ENCODE results near the gene CEP68.
"Not testable (repeated sequence)": the region's sequence is repeated elsewhere in the genome, so short reads cannot be mapped to it uniquely, and the experiment has no call there.

The CEP68 gene, protein sequence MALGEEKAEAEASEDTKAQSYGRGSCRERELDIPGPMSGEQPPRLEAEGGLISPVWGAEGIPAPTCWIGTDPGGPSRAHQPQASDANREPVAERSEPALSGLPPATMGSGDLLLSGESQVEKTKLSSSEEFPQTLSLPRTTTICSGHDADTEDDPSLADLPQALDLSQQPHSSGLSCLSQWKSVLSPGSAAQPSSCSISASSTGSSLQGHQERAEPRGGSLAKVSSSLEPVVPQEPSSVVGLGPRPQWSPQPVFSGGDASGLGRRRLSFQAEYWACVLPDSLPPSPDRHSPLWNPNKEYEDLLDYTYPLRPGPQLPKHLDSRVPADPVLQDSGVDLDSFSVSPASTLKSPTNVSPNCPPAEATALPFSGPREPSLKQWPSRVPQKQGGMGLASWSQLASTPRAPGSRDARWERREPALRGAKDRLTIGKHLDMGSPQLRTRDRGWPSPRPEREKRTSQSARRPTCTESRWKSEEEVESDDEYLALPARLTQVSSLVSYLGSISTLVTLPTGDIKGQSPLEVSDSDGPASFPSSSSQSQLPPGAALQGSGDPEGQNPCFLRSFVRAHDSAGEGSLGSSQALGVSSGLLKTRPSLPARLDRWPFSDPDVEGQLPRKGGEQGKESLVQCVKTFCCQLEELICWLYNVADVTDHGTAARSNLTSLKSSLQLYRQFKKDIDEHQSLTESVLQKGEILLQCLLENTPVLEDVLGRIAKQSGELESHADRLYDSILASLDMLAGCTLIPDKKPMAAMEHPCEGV

DNA sequence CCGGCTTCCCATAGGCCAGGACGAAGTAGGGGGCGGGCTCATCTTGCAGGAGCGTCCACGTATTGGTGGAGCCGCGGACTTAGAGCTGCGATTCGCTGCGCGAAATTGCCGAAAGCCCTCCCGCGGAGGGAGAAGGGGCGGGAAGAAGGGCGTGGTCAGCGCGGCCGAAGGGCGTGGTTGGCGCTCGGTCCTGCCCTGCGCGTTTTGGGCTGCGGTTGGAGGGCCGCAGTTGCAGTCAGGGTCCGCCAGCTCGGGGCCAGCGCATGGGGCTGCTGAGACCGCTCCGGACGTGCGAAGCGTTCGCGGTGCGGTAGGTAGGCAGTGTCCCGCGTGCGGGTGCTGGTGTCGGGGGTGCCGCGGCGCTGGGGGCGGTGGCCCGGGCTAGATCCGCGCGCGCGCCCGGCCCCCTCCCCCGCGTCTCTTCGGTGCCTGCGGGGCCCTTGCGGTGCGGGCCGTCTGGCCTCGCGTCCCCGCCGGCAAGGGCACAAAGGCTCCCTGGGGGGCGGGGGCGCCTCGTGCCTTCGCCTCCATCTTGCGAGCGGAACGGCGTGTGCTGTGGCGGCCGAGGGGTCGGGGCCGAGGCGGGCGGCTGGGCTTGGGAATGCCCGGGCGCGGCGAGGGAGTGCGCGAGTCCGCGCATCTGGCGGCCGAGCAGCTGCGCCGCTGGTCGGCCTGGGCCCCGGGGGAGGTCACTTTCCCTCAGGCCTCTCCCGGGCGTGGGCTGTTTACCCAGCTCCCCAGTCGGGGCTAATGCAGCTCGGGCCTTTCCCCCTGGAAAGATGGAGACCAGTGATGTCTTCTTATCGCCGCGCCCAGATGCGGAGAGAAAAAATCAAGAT, at the start of gene CEP68:
Gene CEP68, plus strand, starts transcription at position 202 of the 839 bp plus-strand sequence. CDS start 13,029 bp downstream, outside the sequence.
- DNase-seq (ENCODE audit: low spot score) = peak; percentile 98

DNA sequence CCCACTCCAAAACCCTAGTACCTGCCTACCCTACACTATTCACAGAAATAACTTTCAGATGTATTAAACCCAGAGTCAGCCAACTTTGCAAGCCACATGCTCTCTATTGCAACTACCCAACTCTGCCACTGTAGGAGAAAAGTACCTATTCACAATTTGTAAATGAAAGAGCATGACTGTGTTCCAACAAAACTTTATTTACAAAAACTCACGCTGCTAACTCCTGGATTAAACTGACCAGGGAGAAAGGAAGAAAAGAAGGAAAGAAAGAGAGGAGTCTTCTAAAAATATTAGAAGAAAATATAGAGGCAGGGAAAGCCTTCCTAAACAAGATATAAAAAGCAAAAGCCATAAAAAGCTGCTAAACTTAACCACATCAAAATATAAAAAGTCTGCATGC, 42.4 kb upstream of the CEP68 start:
- DNase-seq (ENCODE audit: low spot score) = no peak

DNA sequence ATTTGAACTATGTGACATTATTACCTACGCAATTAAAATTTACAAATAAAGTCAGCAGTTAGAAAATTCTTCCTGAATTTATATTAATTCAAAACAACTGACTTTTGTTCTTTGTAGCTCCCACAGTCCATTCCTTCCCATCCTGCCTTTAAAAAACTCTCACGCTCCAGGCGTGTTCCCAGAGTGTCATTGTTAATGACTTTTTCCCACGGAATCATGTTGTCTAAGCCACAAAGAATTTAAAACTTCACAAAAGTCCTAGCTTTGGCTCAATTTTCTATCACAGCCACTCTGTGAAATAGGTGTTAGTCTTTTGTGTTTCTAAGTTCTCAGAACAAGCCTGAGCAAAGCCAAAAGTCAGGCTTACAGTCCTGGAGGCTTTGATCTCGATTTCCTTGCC, 40.5 kb upstream of the CEP68 start:
- DNase-seq (ENCODE audit: low spot score) = no peak

DNA sequence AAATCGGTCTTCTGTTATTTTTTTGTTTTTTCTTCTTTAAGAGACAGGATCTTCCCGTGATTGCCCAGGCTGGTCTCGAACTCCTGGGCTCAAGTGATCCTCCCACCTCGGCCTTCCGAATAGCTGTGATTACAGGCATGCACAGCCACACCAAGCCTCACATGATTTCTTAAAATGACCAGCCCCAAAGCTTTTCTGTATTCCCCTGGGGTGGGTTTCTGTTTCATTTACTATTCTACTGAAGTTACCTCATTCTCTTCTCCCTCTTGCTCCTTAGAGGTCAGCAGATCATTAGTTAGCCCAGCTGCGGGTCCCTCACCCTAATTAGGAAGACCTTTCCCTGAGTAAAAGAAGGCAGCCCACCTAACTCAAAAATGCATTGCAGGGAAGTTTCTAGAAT, 39.4 kb upstream of the CEP68 start:
- DNase-seq (ENCODE audit: low spot score) = no peak

DNA sequence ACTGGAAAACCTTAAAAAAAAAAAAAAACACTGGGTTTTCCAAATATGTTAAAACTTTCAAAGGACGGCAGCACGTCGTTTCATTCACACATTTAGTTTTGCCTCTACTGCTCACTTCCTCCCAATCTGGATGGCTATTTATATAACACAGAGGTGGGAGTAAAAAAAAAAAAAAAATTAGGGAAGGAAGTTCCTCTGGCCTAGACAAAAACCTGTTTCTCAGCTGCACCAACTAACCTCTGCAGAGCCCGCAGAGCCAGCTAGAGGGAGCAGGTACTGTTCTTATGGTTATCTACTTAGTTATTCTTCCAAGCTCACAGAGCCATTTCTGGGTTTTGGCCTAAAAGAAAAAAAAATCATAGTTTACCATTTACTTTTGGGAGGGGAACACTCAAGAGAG, 38.9 kb upstream of the CEP68 start:
- DNase-seq (ENCODE audit: low spot score) = no peak

DNA sequence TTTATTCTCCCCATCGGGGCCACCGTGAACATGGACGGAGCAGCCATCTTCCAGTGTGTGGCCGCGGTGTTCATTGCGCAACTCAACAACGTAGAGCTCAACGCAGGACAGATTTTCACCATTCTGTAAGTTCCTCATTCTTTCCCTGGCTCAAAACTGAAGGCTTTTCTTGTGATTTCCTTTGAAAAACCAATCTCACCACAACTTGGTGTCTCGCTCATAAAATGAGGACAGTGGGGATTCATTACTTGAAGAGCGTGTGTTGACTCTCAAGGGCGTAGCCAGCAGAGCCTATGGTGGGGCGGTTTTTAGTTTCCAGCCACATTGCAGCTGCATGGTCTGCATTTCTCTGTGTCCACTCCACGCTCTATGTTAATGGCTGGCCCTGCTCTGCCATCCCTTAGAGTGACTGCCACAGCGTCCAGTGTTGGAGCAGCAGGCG, 38.1 kb upstream of the CEP68 start:
- DNase-seq (ENCODE audit: low spot score) = no peak

DNA sequence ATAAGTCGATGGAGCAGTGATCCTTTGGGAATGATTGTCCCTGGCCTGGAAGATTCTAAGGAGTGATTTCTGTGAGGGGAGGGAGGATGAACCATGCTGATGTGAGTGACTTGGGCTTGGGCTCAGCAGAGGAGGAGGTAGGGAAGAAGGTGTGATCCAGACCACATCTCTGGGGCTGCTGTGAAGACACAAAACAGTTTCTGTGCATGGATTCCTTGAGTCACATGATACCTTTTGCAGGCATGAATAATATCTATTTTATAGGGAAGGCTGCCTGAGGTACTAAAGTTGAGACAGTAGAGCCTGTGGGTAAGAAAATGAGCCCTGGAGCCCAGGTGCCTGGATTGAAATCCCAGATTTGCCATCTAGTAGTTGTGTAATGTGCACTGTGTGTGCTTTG, 37.2 kb upstream of the CEP68 start:
- DNase-seq (ENCODE audit: low spot score) = no peak

DNA sequence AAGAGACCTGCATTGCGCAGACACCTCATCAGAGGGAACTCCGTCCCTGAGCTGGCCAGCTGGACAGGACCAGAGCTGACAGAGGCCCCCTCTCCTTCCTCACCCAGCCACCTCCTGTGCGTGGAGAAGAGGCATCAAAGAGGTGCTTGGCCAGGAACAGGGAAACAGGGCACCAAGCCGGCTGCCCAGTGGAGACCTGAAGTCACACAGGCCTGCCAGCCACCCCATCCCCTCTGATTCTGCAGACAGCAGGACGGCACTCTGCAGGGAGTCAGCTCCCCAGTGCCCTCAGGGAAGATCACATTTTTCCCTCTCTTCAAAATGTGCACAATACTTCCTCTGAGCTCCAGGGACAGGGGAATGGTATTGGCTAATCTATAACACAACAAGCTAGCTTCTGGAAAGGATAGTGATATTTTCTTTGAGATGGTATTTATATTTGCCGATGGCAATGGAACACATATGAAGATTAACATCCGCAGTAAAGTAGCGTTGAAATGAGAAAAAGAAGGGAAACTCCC, 36.5 kb upstream of the CEP68 start:
- no peak for DNase-seq (ENCODE audit: low spot score)

DNA sequence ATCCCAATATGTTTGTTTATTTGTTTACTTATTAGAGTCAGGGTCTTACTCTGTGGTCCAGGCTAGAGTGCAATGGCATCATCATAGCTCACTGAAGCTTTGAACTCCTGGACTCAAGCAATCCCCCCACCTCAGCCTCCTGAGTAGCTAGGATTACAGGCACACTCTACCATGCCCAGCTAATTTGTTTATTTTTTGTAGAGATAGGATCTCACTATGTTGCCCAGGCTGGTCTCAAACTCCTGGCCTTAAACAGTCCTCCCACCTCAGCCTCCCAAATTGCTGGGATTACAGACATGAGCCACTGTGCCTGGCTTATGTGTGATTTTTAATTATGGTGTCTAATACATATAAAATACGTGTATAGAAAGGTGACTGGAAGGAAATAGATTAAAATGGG, 36.0 kb upstream of the CEP68 start:
- not testable (repeated sequence) for DNase-seq (ENCODE audit: low spot score)

DNA sequence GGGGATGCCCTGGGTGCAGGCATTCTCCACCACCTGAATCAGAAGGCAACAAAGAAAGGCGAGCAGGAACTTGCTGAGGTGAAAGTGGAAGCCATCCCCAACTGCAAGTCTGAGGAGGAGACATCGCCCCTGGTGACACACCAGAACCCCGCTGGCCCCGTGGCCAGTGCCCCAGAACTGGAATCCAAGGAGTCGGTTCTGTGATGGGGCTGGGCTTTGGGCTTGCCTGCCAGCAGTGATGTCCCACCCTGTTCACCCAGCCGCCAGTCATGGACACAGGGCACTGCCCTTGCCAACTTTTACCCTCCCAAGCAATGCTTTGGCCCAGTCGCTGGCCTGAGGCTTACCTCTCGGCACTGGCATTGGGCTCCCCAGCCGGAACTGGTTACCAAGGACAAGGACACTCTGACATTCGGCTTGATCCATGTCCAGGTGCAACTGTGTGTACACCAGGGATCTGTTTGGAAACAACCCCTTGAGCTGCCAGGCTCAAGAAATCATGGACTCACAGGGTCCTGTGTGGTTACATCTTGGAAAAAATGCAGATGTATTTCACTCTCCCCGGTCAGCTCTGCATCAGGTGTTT, 35.2 kb upstream of the CEP68 start:
- no peak for DNase-seq (ENCODE audit: low spot score)

DNA sequence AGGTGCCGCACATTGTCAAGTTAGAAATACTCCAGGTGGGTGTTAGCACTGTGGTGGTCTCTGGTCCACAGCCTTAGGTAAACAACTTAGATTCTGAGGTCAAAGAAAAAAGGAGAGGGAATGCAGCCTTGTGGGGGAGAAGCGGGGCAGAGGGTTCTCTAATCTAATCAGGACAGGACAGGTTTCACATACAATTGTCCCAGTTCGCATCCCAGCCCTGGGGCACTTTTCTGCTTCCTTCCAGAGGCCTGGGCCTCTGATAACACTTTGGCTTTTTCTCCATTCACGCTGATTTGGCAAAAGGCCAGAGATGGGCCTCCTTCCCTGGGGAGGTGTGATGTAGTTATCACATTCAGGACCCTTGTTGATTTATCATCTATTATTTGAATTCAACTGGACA, 34.5 kb upstream of the CEP68 start:
- DNase-seq (ENCODE audit: low spot score) = no peak

DNA sequence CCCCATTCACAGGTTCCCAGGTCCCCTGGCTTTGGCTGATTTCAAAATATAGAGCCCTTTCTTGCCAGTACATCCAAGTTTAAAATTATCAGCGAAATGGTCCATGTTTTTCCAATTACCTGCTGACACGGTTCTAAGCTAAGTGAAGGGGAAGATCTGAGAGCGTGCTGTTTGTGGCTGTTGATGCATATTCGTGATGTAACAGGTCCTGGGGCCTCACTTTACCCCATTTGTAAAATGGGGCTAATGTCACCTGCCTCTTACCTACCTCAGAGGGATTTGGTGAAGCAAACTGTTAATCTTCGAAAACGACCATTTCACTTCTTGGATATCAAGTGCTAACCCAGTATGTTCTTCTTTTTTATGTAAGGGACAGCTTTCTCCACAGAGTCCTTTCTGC, 34.0 kb upstream of the CEP68 start:
- DNase-seq (ENCODE audit: low spot score) = no peak

DNA sequence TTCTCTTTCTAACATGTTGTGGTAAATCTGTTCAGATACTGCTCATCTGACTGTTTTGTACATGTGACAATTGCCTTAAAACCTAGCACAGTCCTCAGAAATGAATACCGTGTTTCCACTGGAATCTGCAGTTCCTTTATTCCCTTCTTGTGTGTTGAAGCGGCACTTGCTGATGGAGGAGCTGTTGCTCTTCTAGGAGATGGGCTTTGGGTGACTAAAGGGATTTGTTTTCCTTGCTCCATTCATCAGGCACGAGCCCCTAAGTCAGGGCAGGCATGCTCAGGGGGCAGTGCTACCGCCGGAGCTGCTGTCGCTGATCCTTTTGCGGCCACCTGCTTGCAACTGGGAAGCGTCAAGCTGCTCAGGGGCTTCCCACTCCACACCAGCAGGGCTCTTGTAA, 32.5 kb upstream of the CEP68 start:
- no peak for DNase-seq (ENCODE audit: low spot score)

DNA sequence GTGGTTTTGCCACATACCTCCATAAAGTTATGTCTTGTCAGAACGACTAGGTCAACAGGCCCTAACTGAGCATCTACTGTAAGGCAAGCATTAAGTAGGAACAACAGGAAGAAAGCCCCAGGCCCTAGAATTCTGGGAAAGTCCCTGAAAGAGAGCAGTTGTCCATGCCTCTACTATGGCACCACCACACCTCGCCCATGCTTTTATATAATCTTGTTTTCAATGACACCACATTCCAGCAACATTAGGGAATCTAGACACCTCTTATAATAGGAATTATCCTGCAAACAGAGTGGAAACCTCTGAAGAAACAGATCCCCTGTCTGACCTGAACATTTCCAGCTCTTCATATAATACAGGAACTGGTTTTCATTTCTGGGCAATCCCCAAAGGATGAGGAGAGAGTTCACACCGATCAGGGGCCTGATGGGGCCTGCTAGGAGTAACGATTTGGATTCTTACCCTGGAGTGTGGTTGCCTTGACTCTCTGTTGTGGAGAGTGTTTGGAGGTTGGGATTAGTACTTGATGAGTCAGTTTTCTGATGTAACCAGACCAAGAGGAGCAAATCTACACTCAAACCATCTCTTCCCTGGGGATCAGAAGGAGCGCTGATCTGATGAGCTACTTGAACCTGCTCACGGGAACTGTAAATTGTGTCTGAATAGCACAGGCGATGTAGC, 31.9 kb upstream of the CEP68 start:
- DNase-seq (ENCODE audit: low spot score) = no peak

DNA sequence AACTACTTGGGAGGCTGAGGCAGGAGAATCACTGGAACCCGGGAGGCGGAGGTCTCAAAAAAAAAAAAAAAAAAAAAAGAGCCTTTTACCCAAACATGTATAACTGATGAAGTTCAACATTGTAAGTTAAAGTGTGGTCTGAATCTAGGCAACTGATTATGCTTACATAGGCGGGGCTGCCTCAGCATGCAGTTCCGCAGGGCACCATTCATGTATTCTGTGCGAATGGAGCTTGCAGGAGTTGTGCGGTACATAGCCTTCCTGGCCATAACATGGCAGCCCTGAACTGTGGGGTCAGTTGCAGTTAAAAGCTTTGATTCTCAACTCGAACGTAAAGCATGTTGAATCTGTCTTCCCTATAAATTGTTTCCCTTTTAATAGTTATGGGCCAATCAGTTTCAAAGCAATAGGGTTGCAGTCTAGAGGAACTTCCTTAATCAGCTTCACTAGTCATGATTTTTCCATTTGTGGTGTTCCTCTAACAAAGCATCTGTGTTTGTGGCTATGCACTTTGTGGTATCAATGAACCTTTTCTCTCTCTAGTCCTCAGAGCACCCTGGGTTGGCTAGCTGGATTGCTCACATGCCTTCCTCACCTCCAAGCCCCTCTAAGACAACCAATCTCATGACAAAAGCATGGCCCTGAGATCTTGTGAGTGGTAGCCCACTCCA, 30.6 kb upstream of the CEP68 start:
- no peak for DNase-seq (ENCODE audit: low spot score)

DNA sequence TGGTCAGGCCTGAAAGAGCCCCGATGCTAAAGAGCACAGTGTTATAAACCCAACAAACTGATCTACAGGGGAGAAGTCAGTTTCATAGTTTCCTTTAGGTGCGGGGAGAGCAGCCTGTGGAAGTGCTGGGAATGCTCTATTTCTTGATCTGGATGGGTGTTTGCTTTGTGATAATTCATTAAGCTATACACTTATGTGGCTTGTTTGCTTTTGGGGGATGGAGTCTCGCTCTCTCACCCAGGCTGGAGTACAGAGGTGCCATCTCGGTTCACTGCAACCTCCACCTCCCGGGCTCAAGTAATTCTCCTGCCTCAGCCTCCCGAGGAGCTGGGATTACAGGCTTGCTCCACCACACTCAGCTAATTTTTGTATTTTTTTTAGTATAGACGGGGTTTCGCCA, 30.1 kb upstream of the CEP68 start:
- DNase-seq (ENCODE audit: low spot score) = no peak

DNA sequence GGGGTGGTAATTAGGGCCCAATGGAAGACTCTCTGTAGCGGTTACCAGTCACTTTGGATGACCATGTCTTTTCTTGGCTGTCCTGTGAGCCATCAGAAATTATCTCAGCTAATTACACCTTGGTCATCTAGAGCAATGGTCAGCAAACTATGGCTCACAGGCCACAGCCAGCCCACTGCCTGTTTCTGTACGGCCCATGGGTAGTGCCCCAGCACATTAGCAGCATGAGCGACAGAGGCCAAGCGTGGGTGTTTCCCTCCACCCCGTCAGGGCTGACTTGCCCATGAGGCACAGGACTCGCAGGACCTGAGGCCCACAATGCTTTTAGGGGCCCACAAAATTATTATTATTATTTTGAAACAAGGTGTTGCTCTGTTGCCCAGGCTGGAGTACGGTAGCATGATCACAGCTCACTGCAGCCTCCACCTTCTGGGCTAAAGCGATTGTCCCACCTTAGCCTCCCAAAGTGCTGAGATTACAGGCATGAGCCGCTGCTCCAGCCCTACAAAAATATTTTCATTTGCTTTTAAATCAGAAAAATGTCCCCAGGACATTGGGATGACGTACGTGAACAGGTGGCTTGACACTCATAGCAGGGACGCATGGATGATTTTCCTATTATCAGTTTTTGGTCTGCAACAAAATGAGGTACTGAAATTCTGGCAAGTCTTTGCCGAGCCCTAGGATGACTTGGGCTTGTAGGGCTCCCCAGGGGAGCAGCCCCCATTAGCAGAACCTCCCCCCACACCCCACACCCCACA, 29.3 kb upstream of the CEP68 start:
- no peak for DNase-seq (ENCODE audit: low spot score)

DNA sequence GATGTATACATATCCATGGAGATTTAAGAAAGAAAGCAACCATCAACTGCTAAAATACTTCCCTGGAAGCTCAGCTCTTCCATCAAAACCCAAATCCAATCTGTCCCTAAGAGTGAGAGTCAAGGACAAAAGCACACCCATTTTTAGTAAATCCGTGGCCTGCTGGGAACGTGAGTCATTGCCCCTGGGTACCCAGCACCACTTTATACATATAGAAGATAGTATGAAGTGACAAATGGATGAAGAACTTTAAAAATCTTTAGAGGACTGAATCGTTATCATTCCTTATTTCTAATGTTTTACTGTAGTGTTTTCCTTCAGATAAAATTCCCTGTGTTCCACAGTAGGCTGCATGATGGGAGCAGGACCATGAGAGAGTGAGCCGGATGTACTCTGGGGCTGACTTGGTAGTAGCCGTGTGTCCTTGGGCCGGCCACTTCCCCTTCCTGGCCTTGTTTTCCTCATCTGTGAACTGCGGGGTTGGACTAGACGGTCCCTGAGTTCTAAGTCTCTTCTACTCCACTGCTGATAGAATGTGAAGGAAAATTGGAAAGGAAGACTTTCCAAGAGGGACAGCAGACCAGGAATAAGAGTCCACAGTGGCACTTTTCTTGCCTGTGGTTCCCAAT, 28.5 kb upstream of the CEP68 start:
- no peak for DNase-seq (ENCODE audit: low spot score)
